IMR-90 (cell line): ENCODE results near the gene PYROXD2.

Source experiments
- BHLHE40 ChIP-seq: fragments of 150-350 bp; IDR thresholded peaks from 2 replicates; pipeline ENCODE4 v1.6.1; 2016; ENCODE audit warnings: mild to moderate bottlenecking, low read depth, low read length
- CEBPB ChIP-seq: IDR thresholded peaks from 2 replicates; pipeline ENCODE4 v1.6.1; 2012; ENCODE audit warnings: low read depth, low read length, improper control_type of control experiment
- CHD1 ChIP-seq: IDR thresholded peaks from 2 replicates; pipeline ENCODE4 v1.6.1; 2012; ENCODE audit warnings: low read depth, low read length, improper control_type of control experiment
- FOS ChIP-seq: fragments of 150-350 bp; IDR thresholded peaks from 2 replicates; pipeline ENCODE4 v1.6.1; 2016; ENCODE audit warnings: low read depth, low read length
- MAFK ChIP-seq: IDR thresholded peaks from 2 replicates; pipeline ENCODE4 v1.6.1; 2012; ENCODE audit warnings: low read depth, low read length, improper control_type of control experiment
- MAZ ChIP-seq: IDR thresholded peaks from 2 replicates; pipeline ENCODE4 v1.6.1; 2012; ENCODE audit warnings: low read depth, mild to moderate bottlenecking, low read length, improper control_type of control experiment, moderate library complexity, borderline replicate concordance
- MXI1 ChIP-seq: IDR thresholded peaks from 2 replicates; pipeline ENCODE4 v1.6.1; 2012; ENCODE audit warnings: low read depth, mild to moderate bottlenecking, low read length, moderate library complexity, borderline replicate concordance
- NFE2L2 ChIP-seq: fragments of 150-350 bp; IDR thresholded peaks from 2 replicates; pipeline ENCODE4 v1.6.1; 2016; ENCODE audit warnings: low read depth, mild to moderate bottlenecking, low read length
- POLR2A ChIP-seq: IDR thresholded peaks from 2 replicates; pipeline ENCODE4 v1.6.1; 2012; ENCODE audit warnings: mild to moderate bottlenecking, low read depth, low read length
- RCOR1 ChIP-seq: IDR thresholded peaks from 2 replicates; pipeline ENCODE4 v1.6.1; 2012; ENCODE audit warnings: mild to moderate bottlenecking, low read length, improper control_type of control experiment; ENCODE audit not compliant: insufficient replicate concordance
- RFX5 ChIP-seq: IDR thresholded peaks from 2 replicates; pipeline ENCODE4 v1.8.0; 2012; ENCODE audit warnings: low read depth, mild to moderate bottlenecking, low read length, moderate library complexity
- SMC3 ChIP-seq: fragments of 150-350 bp; IDR thresholded peaks from 2 replicates; pipeline ENCODE4 v1.6.1; 2016; ENCODE audit warnings: low read depth, mild to moderate bottlenecking, antibody characterized with exemption, low read length, moderate library complexity
- USF2 ChIP-seq: fragments of 150-350 bp; IDR thresholded peaks from 2 replicates; pipeline ENCODE4 v1.6.1; 2017; ENCODE audit warnings: mild to moderate bottlenecking, antibody characterized with exemption, low read length, low read depth
- TF ChIP-seq, protein P1 (sequence below): conservative IDR thresholded peaks from 2 replicates; pipeline ENCODE4 v1.5.1; 2012; ENCODE audit warnings: mild to moderate bottlenecking, low read depth, low read length, improper control_type of control experiment

- TF ChIP-seq, protein P1, sequence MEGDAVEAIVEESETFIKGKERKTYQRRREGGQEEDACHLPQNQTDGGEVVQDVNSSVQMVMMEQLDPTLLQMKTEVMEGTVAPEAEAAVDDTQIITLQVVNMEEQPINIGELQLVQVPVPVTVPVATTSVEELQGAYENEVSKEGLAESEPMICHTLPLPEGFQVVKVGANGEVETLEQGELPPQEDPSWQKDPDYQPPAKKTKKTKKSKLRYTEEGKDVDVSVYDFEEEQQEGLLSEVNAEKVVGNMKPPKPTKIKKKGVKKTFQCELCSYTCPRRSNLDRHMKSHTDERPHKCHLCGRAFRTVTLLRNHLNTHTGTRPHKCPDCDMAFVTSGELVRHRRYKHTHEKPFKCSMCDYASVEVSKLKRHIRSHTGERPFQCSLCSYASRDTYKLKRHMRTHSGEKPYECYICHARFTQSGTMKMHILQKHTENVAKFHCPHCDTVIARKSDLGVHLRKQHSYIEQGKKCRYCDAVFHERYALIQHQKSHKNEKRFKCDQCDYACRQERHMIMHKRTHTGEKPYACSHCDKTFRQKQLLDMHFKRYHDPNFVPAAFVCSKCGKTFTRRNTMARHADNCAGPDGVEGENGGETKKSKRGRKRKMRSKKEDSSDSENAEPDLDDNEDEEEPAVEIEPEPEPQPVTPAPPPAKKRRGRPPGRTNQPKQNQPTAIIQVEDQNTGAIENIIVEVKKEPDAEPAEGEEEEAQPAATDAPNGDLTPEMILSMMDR, result no peak
- TF ChIP-seq USF2 (no peak), SMC3 (no peak), RCOR1 (no peak), POLR2A (no peak), BHLHE40 (no peak), FOS (no peak), RFX5 (no peak), CEBPB (no peak), MXI1 (no peak), MAFK (no peak), CHD1 (no peak), MAZ (no peak), NFE2L2 (no peak)
These were observed 43.9 kb downstream of the PYROXD2 start for GRCh38 chr10:98370831-98371820.
